PC-9 (cell line): ENCODE measurements around the gene NPIPB6. TPM values are rescaled to one million over a fixed set of nuclear protein-coding genes. Genes with fewer than 3 reads are reported as not detected.

Source experiments
- BruUV-seq: library from RNA; stranded (reverse); fragments of 400-500 nt; replicated peaks from 2 replicates; lab custom pipeline; 2021; lab: Mats Ljungman, UMichigan
- CTCF ChIA-PET: fragments of 300-600 bp; sonication (Branson Sonifier 250); formaldehyde crosslinking; loops from one replicate; lab custom pipeline; 2022; ENCODE audit warnings: antibody characterized with exemption; lab: Charles Lee
- POLR2A ChIA-PET: fragments of 300-600 bp; sonication (Branson Sonifier 250); formaldehyde crosslinking; loops from one replicate; lab custom pipeline; 2022; ENCODE audit warnings: antibody characterized with exemption; ENCODE audit not compliant: unreplicated experiment; lab: Charles Lee
- DNase-seq, 2 experiments: peaks; one replicate each; pipeline versions ENCODE4 v3.0.0 to v3.0.0-alpha.2; 2015 to 2022; ENCODE audit warnings: mixed read lengths in 1 of 2
- H2AFZ ChIP-seq: fragments of 200-600 bp; sonication (generic); 2 replicates; pipeline ENCODE4 v1.8.1; 2017; ENCODE audit warnings: antibody characterized with exemption
- H3F3A ChIP-seq: fragments of 200-600 bp; sonication (generic); 2 replicates; pipeline ENCODE4 v1.8.1; 2017; ENCODE audit warnings: antibody characterized with exemption, mild to moderate bottlenecking, low read depth; ENCODE audit not compliant: insufficient read depth
- H3K27ac ChIP-seq: fragments of 200-600 bp; sonication (generic); 2 replicates; pipeline ENCODE4 v1.6.1; 2016; ENCODE audit warnings: mixed run types
- H3K27me3 ChIP-seq: fragments of 200-600 bp; sonication (generic); 2 replicates; pipeline ENCODE4 v1.6.1; 2016; ENCODE audit warnings: low read depth, mixed run types; ENCODE audit not compliant: insufficient read depth
- H3K36me3 ChIP-seq: fragments of 200-600 bp; sonication (generic); 2 replicates; pipeline ENCODE4 v1.6.1; 2016; ENCODE audit warnings: low read depth, mixed run types
- H3K4me1 ChIP-seq: fragments of 200-600 bp; sonication (generic); replicated peaks from 2 replicates; pipeline ENCODE4 v1.6.1; 2016; ENCODE audit warnings: mixed run types; ENCODE audit not compliant: insufficient read depth
- H3K4me2 ChIP-seq: fragments of 200-600 bp; sonication (generic); 2 replicates; pipeline ENCODE4 v1.6.1; 2017; ENCODE audit warnings: mixed run types
- H3K4me3 ChIP-seq: fragments of 200-600 bp; sonication (generic); 2 replicates; pipeline ENCODE4 v1.6.1; 2016; ENCODE audit warnings: mixed run types
- H3K79me2 ChIP-seq: fragments of 200-600 bp; sonication (generic); 2 replicates; pipeline ENCODE4 v1.6.1; 2017; ENCODE audit warnings: low read depth, mixed run types
- H3K9me2 ChIP-seq: fragments of 200-600 bp; sonication (generic); 2 replicates; pipeline ENCODE4 v1.8.1; 2017; ENCODE audit warnings: mild to moderate bottlenecking; ENCODE audit not compliant: insufficient read depth
- H3K9me3 ChIP-seq: fragments of 200-600 bp; sonication (generic); 2 replicates; pipeline ENCODE4 v1.8.1; 2016; ENCODE audit warnings: low read depth; ENCODE audit not compliant: insufficient read depth
- H4K20me1 ChIP-seq: fragments of 200-600 bp; sonication (generic); 2 replicates; pipeline ENCODE4 v1.8.1; 2017; ENCODE audit not compliant: insufficient read depth
- EZH2 ChIP-seq: fragments of 200-600 bp; sonication (generic); IDR thresholded peaks from 2 replicates; pipeline ENCODE4 v1.8.0; 2017; ENCODE audit warnings: antibody characterized with exemption, low read depth
- intact Hi-C: fragments of 100-400 bp; cut with micrococcal nuclease; formaldehyde crosslinking; loops from one replicate; pipeline ENCODE4 v1.10.0; 2022; ENCODE audit not compliant: unreplicated experiment
- total RNA-seq: library from RNA; stranded (reverse); gene quantifications from 2 replicates; pipeline ENCODE4 v1.2.3, GENCODE V29; 2021
- TF ChIP-seq, protein P1 (sequence below): fragments of 200-600 bp; sonication (generic); conservative IDR thresholded peaks from 2 replicates; pipeline ENCODE4 v1.6.1; 2017; ENCODE audit warnings: mixed run types, antibody characterized with exemption, mild to moderate bottlenecking, moderate library complexity

Gene NPIPB6
- total RNA-seq, 1 experiment from 2014 or later, result 6.9 TPM

DNA sequence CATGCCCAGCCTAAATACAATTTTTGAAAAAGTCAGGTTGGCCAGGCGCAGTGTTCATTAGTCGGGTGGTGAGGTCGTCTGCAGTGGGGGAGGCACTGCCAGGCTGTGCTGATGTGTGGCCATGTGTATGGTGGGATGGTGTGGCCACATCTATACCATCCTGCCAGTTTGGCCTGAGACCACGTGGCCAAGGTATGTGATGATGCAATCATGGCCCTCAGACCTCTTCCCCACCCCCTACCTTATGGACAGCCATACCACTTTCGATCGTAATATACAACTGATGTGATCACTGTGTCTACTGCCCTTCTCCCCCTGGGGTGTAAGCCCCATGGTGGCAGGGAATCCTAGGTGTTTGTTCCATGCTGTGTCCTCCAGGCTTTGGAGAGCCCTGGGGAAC, 47.3 kb downstream of the NPIPB6 start:
- H4K20me1 ChIP-seq, result no peaks in the 10 kb centered on the region
- BruUV-seq, result no TSS peak
- CTCF ChIA-PET, result interaction anchor here (0.6 to 1.4 kb wide), 3 partner anchors 35 to 498 kb away, joined by 4 read pairs; no protein-coding TSS in a partner anchor
- no peak overlapping the region for H3K4me3 ChIP-seq
- no peaks in the 10 kb centered on the region for H3K9me2 ChIP-seq
- no peaks in the 10 kb centered on the region for H3K9me3 ChIP-seq
- no peaks in the 10 kb centered on the region for H3K79me2 ChIP-seq
- H3K4me2 ChIP-seq, result no peak overlapping the region
- no peaks in the 10 kb centered on the region for H3K27me3 ChIP-seq
- H2AFZ ChIP-seq, result no peak overlapping the region
- no peak overlapping the region for H3K27ac ChIP-seq
- POLR2A ChIA-PET, result no interaction called here
- intact Hi-C loops, result loop anchor here (2.0 kb wide), 1 partner anchor 343 kb away; no protein-coding TSS in a partner anchor
- no peaks in the 10 kb centered on the region for H3F3A ChIP-seq
- H3K4me1 ChIP-seq, result no peaks in the 10 kb centered on the region
- H3K36me3 ChIP-seq, result no peaks in the 10 kb centered on the region
- DNase-seq, result no peak
- TF ChIP-seq, protein P1, sequence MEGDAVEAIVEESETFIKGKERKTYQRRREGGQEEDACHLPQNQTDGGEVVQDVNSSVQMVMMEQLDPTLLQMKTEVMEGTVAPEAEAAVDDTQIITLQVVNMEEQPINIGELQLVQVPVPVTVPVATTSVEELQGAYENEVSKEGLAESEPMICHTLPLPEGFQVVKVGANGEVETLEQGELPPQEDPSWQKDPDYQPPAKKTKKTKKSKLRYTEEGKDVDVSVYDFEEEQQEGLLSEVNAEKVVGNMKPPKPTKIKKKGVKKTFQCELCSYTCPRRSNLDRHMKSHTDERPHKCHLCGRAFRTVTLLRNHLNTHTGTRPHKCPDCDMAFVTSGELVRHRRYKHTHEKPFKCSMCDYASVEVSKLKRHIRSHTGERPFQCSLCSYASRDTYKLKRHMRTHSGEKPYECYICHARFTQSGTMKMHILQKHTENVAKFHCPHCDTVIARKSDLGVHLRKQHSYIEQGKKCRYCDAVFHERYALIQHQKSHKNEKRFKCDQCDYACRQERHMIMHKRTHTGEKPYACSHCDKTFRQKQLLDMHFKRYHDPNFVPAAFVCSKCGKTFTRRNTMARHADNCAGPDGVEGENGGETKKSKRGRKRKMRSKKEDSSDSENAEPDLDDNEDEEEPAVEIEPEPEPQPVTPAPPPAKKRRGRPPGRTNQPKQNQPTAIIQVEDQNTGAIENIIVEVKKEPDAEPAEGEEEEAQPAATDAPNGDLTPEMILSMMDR, result no peak
- TF ChIP-seq EZH2, result no peak

DNA sequence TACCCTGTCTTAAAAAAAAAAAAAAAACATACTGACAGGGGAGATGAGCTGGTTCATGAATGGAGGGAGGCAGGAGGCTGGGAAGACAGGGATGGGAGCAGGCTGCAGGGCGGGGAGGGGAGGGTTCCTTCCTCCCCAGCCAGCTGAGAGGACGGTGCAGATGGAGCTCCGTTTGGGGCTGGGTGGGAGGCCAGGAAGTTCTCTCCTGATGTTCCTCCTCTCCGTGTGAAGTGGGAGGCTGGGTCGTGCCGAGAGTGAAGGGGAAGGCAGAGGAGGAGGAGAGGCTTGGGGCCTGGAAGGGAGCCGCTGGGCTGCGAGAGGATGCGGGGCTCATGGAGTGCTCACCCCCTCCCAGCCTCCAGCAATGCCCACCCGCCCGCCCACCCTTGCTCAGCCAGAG, 49.7 kb downstream of the NPIPB6 start:
- H3K27ac ChIP-seq, result no peak overlapping the region
- no peaks in the 10 kb centered on the region for H3K9me3 ChIP-seq
- H3K4me1 ChIP-seq, result no peaks in the 10 kb centered on the region
- ChIA-PET CTCF (no interaction called here), POLR2A (no interaction called here)
- no peak overlapping the region for H3K4me3 ChIP-seq
- no peak for TF ChIP-seq EZH2
- TF ChIP-seq, protein P1, result no peak
- no peaks in the 10 kb centered on the region for H3K36me3 ChIP-seq
- intact Hi-C loops, result no loop called here
- H3K4me2 ChIP-seq, result no peak overlapping the region
- H3F3A ChIP-seq, result no peaks in the 10 kb centered on the region
- no peaks in the 10 kb centered on the region for H3K27me3 ChIP-seq
- no peak overlapping the region for H2AFZ ChIP-seq
- no peak for DNase-seq
- H4K20me1 ChIP-seq, result no peaks in the 10 kb centered on the region
- H3K79me2 ChIP-seq, result no peaks in the 10 kb centered on the region
- BruUV-seq, result no TSS peak
- H3K9me2 ChIP-seq, result no peaks in the 10 kb centered on the region

DNA sequence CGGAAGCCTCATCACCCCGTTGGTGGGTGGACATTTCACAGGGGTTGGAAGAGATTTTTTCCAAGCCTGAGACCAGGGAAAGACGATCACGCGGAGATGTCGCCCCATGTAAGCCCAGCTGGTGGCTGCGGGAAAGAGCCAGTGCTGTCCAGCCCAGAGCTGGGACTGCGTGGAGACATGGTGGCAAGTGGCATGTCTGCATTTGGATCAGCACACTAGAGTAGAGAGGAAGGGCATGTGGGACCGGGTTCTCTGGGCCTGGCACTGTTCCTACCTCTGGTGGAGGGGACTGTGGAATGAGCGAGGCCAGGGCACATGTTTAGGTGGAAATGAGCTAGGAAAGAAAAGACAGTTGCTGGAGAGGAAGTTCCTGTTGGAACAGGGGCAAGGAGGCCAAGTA, 51.0 kb downstream of the NPIPB6 start:
- DNase-seq, result no peak
- BruUV-seq, result no TSS peak
- Histone ChIP-seq H3F3A (no peaks in the 10 kb centered on the region), H3K36me3 (no peaks in the 10 kb centered on the region), H2AFZ (no peak overlapping the region), H4K20me1 (no peaks in the 10 kb centered on the region), H3K27me3 (peaks cover under 1% of the 10 kb centered on the region; the same call in 1 of the 2 replicates), H3K9me3 (no peaks in the 10 kb centered on the region), H3K4me2 (no peak overlapping the region), H3K9me2 (no peaks in the 10 kb centered on the region), H3K79me2 (no peaks in the 10 kb centered on the region), H3K4me1 (no peaks in the 10 kb centered on the region), H3K4me3 (no peak overlapping the region), H3K27ac (no peak overlapping the region)
- CTCF ChIA-PET, result no interaction called here
- no peak for TF ChIP-seq EZH2
- TF ChIP-seq, protein P1, result no peak
- intact Hi-C loops, result no loop called here
- POLR2A ChIA-PET, result no interaction called here
